HuH-7 (cell line): ENCODE measurements around the gene CHTF8.
A peak's percentile ranks its signal among the peaks of the same experiment; 100 is the strongest.
"Not testable (repeated sequence)": the region's sequence is repeated elsewhere in the genome, so short reads cannot be mapped to it uniquely, and the experiment has no call there.

Source experiments
- DNase-seq: peaks from one replicate; pipeline ENCODE4 v3.0.0; 2011; ENCODE audit warnings: low spot score

The CHTF8 gene

GRCh38 chr16:69132424-69133252 is at the start of gene CHTF8, which contains the start of gene UTP4:
TSS of gene CHTF8 (minus strand) at chr16:69132588. CDS start at chr16:69121458, 11,130 bp downstream.
TSS of gene UTP4 (plus strand) at chr16:69132649. CDS start at chr16:69133460, 811 bp downstream.
- peak; percentile 90 for DNase-seq

- DNase-seq, result no peak
These were observed 47.6 kb upstream of the CHTF8 start for GRCh38 chr16:69180011-69180338.

- DNase-seq, result no peak
These were observed 47.1 kb upstream of the CHTF8 start for GRCh38 chr16:69179328-69180010.

- DNase-seq, result no peak
These were observed 43.8 kb upstream of the CHTF8 start for GRCh38 chr16:69176033-69176800.

- DNase-seq, result no peak
These were observed 39.1 kb upstream of the CHTF8 start for GRCh38 chr16:69171325-69172084.

- DNase-seq, result no peak
These were observed 37.4 kb upstream of the CHTF8 start for GRCh38 chr16:69169607-69170352.

GRCh38 chr16:69169051-69169450 is 36.7 kb upstream of the CHTF8 start:
- no peak for DNase-seq

- DNase-seq, result no peak
These were observed 34.9 kb upstream of the CHTF8 start for GRCh38 chr16:69166946-69167930.

GRCh38 chr16:69166221-69166833 is 33.9 kb upstream of the CHTF8 start:
- no peak for DNase-seq

GRCh38 chr16:69165584-69165983 is 33.2 kb upstream of the CHTF8 start:
- no peak for DNase-seq

- no peak for DNase-seq
These were observed 27.8 kb upstream of the CHTF8 start for GRCh38 chr16:69160192-69160591.

- DNase-seq, result no peak
These were observed 24.8 kb upstream of the CHTF8 start for GRCh38 chr16:69157196-69157595.

GRCh38 chr16:69150146-69150865 is 17.9 kb upstream of the CHTF8 start:
- DNase-seq, result peak; percentile 64

- DNase-seq, result not testable (repeated sequence)
These were observed 17.2 kb upstream of the CHTF8 start for GRCh38 chr16:69149621-69150020.

- DNase-seq, result no peak
These were observed 13.3 kb upstream of the CHTF8 start for GRCh38 chr16:69145658-69146057.

GRCh38 chr16:69143116-69143515 is 10.7 kb upstream of the CHTF8 start:
- DNase-seq, result peak; percentile 45

GRCh38 chr16:69141936-69142335 is 9.5 kb upstream of the CHTF8 start:
- no peak for DNase-seq

GRCh38 chr16:69141014-69141413 is 8.6 kb upstream of the CHTF8 start:
- DNase-seq, result no peak

GRCh38 chr16:69139464-69139863 is 7.1 kb upstream of the CHTF8 start:
- DNase-seq, result not testable (repeated sequence)
